ENCODE results near the gene ATXN7.

The ATXN7 gene

GRCh38 chr3:63964681-63965485, 101.2 kb downstream of the ATXN7 start:
- no peak for DNase-seq

- no peak for DNase-seq
Observed at GRCh38 chr3:63966007-63966406, 102.3 kb downstream of the ATXN7 start.

GRCh38 chr3:63966871-63967270, 103.2 kb downstream of the ATXN7 start:
- no peak for DNase-seq

GRCh38 chr3:63967675-63968611, 104.3 kb downstream of the ATXN7 start:
- peak; percentile 88 for DNase-seq

GRCh38 chr3:63968612-63969350, 105.1 kb downstream of the ATXN7 start:
- DNase-seq, result no peak

- no peak for DNase-seq
Observed at GRCh38 chr3:63969876-63970275, 106.2 kb downstream of the ATXN7 start.

GRCh38 chr3:63970631-63971475, 107.2 kb downstream of the ATXN7 start:
- DNase-seq, result no peak

GRCh38 chr3:63972196-63972595, 108.5 kb downstream of the ATXN7 start:
- no peak for DNase-seq

- no peak for DNase-seq
Observed at GRCh38 chr3:63972987-63973386, 109.3 kb downstream of the ATXN7 start.

- no peak for DNase-seq
Observed at GRCh38 chr3:63973406-63973805, 109.7 kb downstream of the ATXN7 start.

- no peak for DNase-seq
Observed at GRCh38 chr3:63974451-63974850, 110.8 kb downstream of the ATXN7 start.

- DNase-seq, result no peak
Observed at GRCh38 chr3:63975723-63976122, 112.1 kb downstream of the ATXN7 start.

GRCh38 chr3:63976161-63976871, 112.6 kb downstream of the ATXN7 start:
- no peak for DNase-seq

GRCh38 chr3:63976872-63977200, 113.2 kb downstream of the ATXN7 start:
- no peak for DNase-seq

GRCh38 chr3:63977893-63978292, 114.2 kb downstream of the ATXN7 start:
- DNase-seq, result no peak

- DNase-seq, result peak; percentile 64
Observed at GRCh38 chr3:63979093-63979885, 115.6 kb downstream of the ATXN7 start.

- no peak for DNase-seq
Observed at GRCh38 chr3:63980019-63980418, 116.4 kb downstream of the ATXN7 start.

- DNase-seq, result peak; percentile 22
Observed at GRCh38 chr3:63980830-63981498, 117.3 kb downstream of the ATXN7 start.

GRCh38 chr3:63981980-63982379, 118.3 kb downstream of the ATXN7 start:
- DNase-seq, result no peak

GRCh38 chr3:63984391-63984790, 120.7 kb downstream of the ATXN7 start:
- DNase-seq, result no peak
